ENCODE results near the gene PDE8B. TPM values are rescaled to one million over a fixed set of nuclear protein-coding genes. Genes with fewer than 3 reads are reported as not detected.
"Not testable (repeated sequence)": the region's sequence is repeated elsewhere in the genome, so short reads cannot be mapped to it uniquely, and the experiment has no call there.

PDE8B gene
- total RNA-seq, 1 donor from 2014 or later = 4.9 TPM

DNA sequence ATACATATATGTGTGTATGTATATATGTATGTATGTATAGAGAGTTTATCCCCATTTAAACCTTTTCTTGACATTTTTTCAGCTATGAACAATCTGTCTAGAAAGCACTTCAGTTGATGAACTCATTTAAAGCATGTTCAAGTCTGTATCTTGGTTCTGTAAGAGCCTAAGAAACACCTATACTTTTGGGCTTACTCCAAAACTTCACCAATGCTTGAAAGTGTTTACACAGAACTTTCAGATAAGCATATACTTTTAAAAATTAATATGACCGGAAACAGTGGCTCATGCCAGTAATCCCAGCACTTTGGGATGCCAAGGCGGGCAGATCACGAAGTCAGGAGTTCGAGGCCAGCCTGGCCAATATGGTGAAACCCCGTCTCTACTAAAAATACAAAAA lies 250.8 kb downstream of the PDE8B start:
- Histone ChIP-seq H3K9me3 (no peaks in the 10 kb centered on the region), H3K27me3 (no peaks in the 10 kb centered on the region), H3K4me1 (no peaks in the 10 kb centered on the region), H3K36me3 (no peaks in the 10 kb centered on the region), H3K27ac (no peak overlapping the region), H3K4me3 (no peak overlapping the region)
- TF ChIP-seq, protein P1, sequence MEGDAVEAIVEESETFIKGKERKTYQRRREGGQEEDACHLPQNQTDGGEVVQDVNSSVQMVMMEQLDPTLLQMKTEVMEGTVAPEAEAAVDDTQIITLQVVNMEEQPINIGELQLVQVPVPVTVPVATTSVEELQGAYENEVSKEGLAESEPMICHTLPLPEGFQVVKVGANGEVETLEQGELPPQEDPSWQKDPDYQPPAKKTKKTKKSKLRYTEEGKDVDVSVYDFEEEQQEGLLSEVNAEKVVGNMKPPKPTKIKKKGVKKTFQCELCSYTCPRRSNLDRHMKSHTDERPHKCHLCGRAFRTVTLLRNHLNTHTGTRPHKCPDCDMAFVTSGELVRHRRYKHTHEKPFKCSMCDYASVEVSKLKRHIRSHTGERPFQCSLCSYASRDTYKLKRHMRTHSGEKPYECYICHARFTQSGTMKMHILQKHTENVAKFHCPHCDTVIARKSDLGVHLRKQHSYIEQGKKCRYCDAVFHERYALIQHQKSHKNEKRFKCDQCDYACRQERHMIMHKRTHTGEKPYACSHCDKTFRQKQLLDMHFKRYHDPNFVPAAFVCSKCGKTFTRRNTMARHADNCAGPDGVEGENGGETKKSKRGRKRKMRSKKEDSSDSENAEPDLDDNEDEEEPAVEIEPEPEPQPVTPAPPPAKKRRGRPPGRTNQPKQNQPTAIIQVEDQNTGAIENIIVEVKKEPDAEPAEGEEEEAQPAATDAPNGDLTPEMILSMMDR (IDR thresholded peaks at IDR 0.05) = no peak
- DNase-seq (no peak), ATAC-seq (no peak)
- intact Hi-C loops (cut with DNase I) = no loop called here

DNA sequence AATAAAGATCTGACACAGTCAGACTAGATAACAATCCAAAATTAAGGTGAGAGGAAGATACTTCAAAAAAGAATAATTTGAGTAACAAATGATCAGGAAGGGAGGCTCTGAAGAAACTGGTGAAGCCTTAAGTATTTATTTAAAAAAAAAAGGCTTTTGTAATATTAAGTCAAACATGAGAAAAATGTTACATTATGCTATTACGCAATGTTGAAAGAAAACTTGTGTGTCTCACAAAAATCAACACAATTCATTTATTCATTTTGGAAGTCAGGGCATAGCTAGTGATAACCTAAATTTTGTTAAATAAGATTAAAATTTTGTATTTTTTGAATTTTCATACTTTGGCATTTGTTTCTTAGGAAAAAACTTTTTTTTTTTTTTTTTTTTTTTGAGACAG lies 253.4 kb downstream of the PDE8B start:
- no peak for ATAC-seq
- Histone ChIP-seq H3K9me3 (no peaks in the 10 kb centered on the region), H3K27me3 (no peaks in the 10 kb centered on the region), H3K4me3 (no peak overlapping the region), H3K36me3 (no peaks in the 10 kb centered on the region), H3K4me1 (no peaks in the 10 kb centered on the region), H3K27ac (no peak overlapping the region)
- DNase-seq = no peak
- TF ChIP-seq, protein P1 (IDR thresholded peaks at IDR 0.05) = no peak
- intact Hi-C loops (cut with DNase I) = no loop called here

DNA sequence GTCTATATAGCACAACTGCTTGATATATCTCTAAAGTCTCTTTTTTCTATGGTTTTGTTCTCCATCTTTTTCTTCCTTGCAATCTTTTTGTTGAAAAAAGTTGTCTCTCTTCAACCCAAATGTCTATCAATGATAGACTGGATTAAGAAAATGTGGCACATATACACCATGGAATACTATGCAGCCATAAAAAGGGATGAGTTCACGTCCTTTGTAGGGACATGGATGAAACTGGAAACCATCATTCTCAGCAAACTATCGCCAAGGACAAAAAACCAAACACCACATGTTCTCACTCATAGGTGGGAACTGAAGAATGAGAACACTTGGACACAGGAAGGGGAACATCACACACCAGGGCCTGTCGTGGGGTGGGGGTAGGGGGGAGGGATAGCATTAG lies 258.4 kb downstream of the PDE8B start:
- DNase-seq; H3K4me1 ChIP-seq; H3K36me3 ChIP-seq; H3K9me3 ChIP-seq; ATAC-seq; H3K27ac ChIP-seq; intact Hi-C loops (cut with DNase I); H3K4me3 ChIP-seq; H3K27me3 ChIP-seq: not testable (repeated sequence)

DNA sequence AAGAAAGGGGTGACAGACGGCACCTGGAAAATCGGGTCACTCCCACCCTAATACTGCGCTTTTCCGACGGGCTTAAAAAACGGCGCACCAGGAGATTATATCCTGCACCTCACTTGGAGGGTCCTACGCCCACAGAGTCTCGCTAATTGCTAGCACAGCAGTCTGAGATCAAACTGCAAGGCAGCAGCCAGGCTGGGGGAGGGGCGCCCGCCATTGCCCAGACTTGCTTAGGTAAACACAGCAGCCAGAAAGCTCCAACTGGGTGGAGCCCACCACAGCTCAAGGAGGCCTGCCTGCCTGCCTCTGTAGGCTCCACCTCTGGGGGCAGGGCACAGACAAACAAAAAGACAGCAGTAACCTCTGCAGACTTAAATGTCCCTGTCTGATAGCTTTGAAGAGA lies 264.6 kb downstream of the PDE8B start:
- H3K27me3 ChIP-seq; H3K4me3 ChIP-seq; H3K27ac ChIP-seq; DNase-seq; intact Hi-C loops (cut with DNase I); H3K4me1 ChIP-seq; ATAC-seq; H3K9me3 ChIP-seq; H3K36me3 ChIP-seq: not testable (repeated sequence)

Other genes starting within 250 kb of the PDE8B start
- gene AGGF1, start 180.3 kb upstream of the PDE8B start, total RNA-seq = 22.3 TPM
- gene ZBED3, start 123.4 kb upstream of the PDE8B start, total RNA-seq = 14.8 TPM